Measurements from ENCODE around the gene TMEM214. TPM values are rescaled to one million over a fixed set of nuclear protein-coding genes. Genes with fewer than 3 reads are reported as not detected.

The TMEM214 gene
- total RNA-seq, 1 experiment from 2014 or later: 77.8 TPM

- TF ChIP-seq CTCF (IDR thresholded peaks at IDR 0.05): no peak
- no peak for TF ChIP-seq POLR2AphosphoS5 (IDR thresholded peaks at IDR 0.05; ENCODE audit: low read depth, low read length)
- no peak for TF ChIP-seq SIN3A (IDR thresholded peaks at IDR 0.05; ENCODE audit: borderline replicate concordance, insufficient read depth, low read depth, low read length)
- TF ChIP-seq REST (IDR thresholded peaks at IDR 0.05; ENCODE audit: insufficient read depth in 1 of 2, low read depth in 2 of 2, low read length in 1 of 2): no peak
- TF ChIP-seq TCF7L2 (IDR thresholded peaks at IDR 0.05; ENCODE audit: low read depth, low read length): no peak
- H3K36me3 ChIP-seq (ENCODE audit: control insufficient read depth, insufficient read depth, low read length): peaks cover 9% of the 10 kb centered on the region
- H3K9me3 ChIP-seq (ENCODE audit: control insufficient read depth, insufficient read depth, low read depth, low read length): no peaks in the 10 kb centered on the region
- H3K4me3 ChIP-seq (ENCODE audit: low read depth in 2 of 2, low read length in 2 of 2): no peak overlapping the region
- POLR2A ChIA-PET: no interaction called here
- no peak for DNase-seq (ENCODE audit: low read depth, low spot score)
- BruUV-seq (replicated peaks): no TSS peak
- H3K27ac ChIP-seq (ENCODE audit: low read length): no peak overlapping the region
- no peaks in the 10 kb centered on the region for H3K27me3 ChIP-seq (ENCODE audit: control insufficient read depth, insufficient read depth, low read length)
- H3K4me1 ChIP-seq (ENCODE audit: control insufficient read depth, insufficient read depth, low read length): peaks cover 6% of the 10 kb centered on the region
- intact Hi-C loops (cut with micrococcal nuclease; ENCODE audit: unreplicated experiment) (no loop called here), in situ Hi-C loops (cut with HindIII; ENCODE audit: low pct_unique_long_range_greater_than_20kb, low sequenced_read_pairs) (no loop called here)
- no peak for ATAC-seq
- CTCF ChIA-PET: no interaction called here
Observed at GRCh38 chr2:27053776-27054175, 21.0 kb downstream of the TMEM214 start.

- TF ChIP-seq CTCF (IDR thresholded peaks at IDR 0.05) (no peak), POLR2AphosphoS5 (IDR thresholded peaks at IDR 0.05; ENCODE audit: low read depth, low read length) (no peak), REST (IDR thresholded peaks at IDR 0.05; ENCODE audit: insufficient read depth in 1 of 2, low read depth in 2 of 2, low read length in 1 of 2) (no peak), SIN3A (IDR thresholded peaks at IDR 0.05; ENCODE audit: borderline replicate concordance, insufficient read depth, low read depth, low read length) (no peak), TCF7L2 (IDR thresholded peaks at IDR 0.05; ENCODE audit: low read depth, low read length) (no peak)
- ChIA-PET POLR2A (interaction anchor here (0.6 to 1.1 kb wide), 2 partner anchors 17 to 43 kb away, joined by 3 to 6 read pairs; partner anchors contain the start of gene OST4), CTCF (no interaction called here)
- Histone ChIP-seq H3K9me3 (ENCODE audit: control insufficient read depth, insufficient read depth, low read depth, low read length) (no peaks in the 10 kb centered on the region), H3K27ac (ENCODE audit: low read length) (no peak overlapping the region), H3K4me3 (ENCODE audit: low read depth in 2 of 2, low read length in 2 of 2) (no peak overlapping the region), H3K27me3 (ENCODE audit: control insufficient read depth, insufficient read depth, low read length) (no peaks in the 10 kb centered on the region), H3K36me3 (ENCODE audit: control insufficient read depth, insufficient read depth, low read length) (peaks cover 9% of the 10 kb centered on the region), H3K4me1 (ENCODE audit: control insufficient read depth, insufficient read depth, low read length) (peaks cover 3% of the 10 kb centered on the region)
- BruUV-seq (replicated peaks): no TSS peak
- ATAC-seq (no peak), DNase-seq (ENCODE audit: low read depth, low spot score) (no peak)
- intact Hi-C loops (cut with micrococcal nuclease; ENCODE audit: unreplicated experiment) (no loop called here), in situ Hi-C loops (cut with HindIII; ENCODE audit: low pct_unique_long_range_greater_than_20kb, low sequenced_read_pairs) (no loop called here)
Observed at GRCh38 chr2:27054721-27055120, 22.0 kb downstream of the TMEM214 start.
